Epithelial cell of prostate (primary cell): ENCODE measurements around the gene ZDHHC5.
"Not testable (repeated sequence)": the region's sequence is repeated elsewhere in the genome, so short reads cannot be mapped to it uniquely, and the experiment has no call there.

ENCODE experiments used
- DNase-seq: peaks from one replicate; pipeline ENCODE4 v3.0.0-alpha.2; 2011; ENCODE audit warnings: low read depth, low spot score
- H3K27ac ChIP-seq: fragments of 450-650 bp; 2 replicates; pipeline ENCODE4 v1.5.1; 2017; ENCODE audit warnings: mild to moderate bottlenecking

The ZDHHC5 gene

DNA sequence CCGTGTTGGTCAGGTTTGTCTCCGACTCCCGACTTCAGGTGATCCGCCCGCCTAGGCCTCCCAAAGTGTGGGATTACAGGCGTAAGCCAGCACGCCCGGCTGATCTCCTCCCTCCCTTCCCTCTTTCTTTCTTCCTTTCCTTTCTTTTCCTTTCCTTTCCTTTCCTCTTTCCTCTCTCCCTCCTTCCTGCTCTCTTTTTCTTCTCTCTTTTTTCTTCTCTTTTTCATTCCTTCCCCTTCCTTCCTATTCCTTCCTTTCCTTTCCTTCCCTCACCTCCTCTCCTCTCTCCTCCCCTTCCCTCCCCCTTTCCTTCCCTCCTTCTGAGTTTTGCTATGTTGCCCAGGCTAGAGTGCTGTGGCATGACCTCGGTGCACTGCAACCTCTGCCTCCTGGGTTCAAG lies 3.9 kb upstream of the ZDHHC5 start:
- DNase-seq, result no peak
- no peak overlapping the region for H3K27ac ChIP-seq

DNA sequence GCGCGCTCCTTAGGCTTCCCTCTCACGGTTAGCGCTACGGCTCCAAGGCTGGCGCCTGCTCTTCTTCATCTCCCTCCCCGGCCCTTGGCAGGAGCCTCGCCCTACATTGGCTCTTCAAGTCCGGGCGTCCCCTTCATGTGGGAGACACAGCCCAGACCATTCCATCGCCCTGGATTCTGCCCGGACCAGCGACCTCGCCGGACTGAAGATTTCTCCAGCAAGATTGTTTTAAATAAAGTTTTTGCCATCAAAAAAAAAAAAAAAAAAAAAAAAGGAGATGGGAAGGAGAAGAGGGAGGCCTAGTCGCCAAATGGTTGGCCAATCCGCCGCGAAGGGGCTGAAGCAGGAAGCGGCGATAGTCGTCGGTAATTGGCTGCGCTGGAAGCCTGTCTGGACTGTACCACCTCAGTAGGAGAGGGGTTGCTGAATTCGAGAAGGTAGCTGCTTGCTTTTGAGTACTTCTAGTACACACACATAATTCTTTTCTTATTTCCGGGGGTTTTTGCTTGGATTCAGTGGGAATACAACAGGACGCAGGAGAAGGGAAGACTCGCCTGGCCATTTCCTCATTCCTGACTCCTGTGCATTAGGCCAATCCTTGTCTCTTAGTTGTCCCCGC lies 688 bp upstream of the ZDHHC5 start:
- peak; percentile 96 for DNase-seq
- peak overlapping the region; percentile 98 for H3K27ac ChIP-seq

GRCh38 chr11:57668434-57668782 lies 494 bp downstream of the ZDHHC5 start:
- H3K27ac ChIP-seq, result peak overlapping the region; percentile 98
- no peak for DNase-seq

- H3K27ac ChIP-seq, result peak overlapping the region; percentile 39
- no peak for DNase-seq
These were observed 6.3 kb downstream of the ZDHHC5 start for GRCh38 chr11:57674251-57674650.

DNA sequence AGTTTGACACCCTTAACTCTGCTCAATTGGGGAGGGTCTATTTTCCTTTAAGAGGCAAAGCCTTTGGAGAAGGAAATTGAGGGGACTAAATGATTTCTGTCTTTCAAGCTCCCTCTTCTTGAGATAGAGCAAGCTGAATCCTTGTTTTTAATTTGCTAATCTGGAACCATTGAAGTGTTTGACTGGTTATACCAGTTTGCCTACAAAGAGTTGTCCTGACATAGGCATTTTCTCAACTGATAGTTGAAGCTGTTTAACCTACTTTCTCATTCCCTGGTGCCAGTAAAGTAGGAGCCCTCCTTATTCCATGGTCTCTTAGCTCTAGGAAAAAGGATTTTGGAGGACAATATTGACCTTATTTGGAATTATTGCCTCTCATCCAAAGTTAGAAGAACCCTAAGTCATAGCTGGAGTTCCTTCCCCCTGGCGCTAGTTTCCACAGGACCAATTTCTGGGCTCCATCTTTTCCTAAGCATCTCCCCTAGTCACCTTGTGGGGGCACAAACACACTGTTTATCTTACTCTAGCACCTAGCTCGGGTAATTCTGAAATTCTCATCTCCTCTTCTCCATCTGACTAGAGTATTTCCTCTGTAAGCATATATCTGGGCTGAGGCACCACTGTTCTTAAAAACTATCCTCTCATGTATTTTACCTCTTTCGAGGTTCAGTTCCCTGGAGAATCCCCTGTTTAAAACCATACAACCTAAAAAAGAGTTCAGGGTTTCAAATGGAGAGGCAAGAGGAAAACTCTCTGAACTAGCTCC lies 7.4 kb downstream of the ZDHHC5 start:
- H3K27ac ChIP-seq, result peak overlapping the region; percentile 39

DNA sequence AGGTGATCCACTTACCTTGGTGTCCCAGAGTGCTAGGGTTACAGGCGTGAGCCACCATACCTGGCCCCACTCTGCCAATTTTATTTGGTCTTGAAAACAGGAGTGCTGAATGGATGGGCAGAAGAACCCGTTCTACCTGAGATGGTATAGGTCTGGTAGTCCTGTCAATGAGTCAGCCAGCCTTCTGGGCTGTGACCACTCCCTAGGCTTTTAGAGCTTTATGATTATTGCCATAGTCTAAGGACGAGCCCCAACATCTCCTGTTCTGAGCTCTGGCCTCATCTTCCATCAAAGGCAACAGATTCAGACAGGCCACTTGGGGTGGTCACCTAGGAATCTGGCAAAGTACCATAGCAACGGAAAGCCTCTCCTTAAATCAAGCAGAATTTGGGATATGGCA lies 11.5 kb downstream of the ZDHHC5 start:
- H3K27ac ChIP-seq, result peak overlapping the region; percentile 81
- peak; percentile 79 for DNase-seq

More for the DNA sequence above, 7.4 kb downstream of the ZDHHC5 start:
- DNase-seq, result no peak

GRCh38 chr11:57680552-57680874 lies 12.6 kb downstream of the ZDHHC5 start:
- peak overlapping the region; percentile 81 for H3K27ac ChIP-seq
- DNase-seq, result peak; percentile 60

GRCh38 chr11:57681168-57681567 lies 13.3 kb downstream of the ZDHHC5 start:
- H3K27ac ChIP-seq, result peak overlapping the region; percentile 81
- DNase-seq, result no peak

DNA sequence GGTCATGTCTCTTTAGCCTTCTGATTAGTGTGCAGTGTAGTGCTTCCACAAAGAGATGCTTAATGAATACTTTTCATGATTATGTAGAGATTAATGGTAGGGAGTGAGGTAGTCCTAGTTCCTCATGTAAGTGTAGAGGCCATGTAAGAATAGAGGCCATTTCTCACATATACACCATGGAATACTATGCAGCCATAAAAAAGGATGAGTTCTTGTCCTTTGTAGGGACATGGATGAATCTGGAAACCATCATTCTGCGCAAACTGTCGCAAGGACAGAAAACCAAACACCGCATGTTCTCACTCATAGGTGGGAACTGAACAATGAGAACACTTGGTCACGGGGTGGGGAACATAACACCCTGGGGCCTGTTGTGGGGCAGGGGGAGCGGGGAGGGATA lies 22.6 kb downstream of the ZDHHC5 start:
- not testable (repeated sequence) for H3K27ac ChIP-seq, DNase-seq

DNA sequence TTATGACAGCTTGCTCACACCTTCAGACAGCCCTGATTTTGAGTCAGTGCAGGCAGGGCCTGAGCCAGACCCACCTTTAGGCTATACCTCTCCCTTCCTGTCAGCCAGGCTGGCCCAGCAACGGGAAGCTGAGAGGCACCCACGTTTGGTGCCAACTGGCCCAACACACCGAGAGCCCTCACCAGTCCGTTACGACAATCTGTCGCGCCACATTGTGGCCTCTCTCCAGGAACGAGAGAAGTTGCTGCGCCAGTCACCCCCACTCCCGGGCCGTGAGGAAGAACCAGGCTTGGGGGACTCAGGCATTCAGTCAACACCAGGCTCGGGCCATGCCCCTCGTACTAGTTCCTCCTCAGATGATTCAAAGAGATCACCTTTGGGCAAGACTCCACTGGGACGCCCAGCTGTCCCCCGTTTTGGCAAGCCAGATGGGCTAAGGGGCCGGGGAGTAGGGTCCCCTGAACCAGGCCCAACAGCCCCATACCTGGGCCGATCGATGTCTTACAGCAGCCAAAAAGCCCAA lies 31.0 kb downstream of the ZDHHC5 start:
- no peak overlapping the region for H3K27ac ChIP-seq
- DNase-seq, result no peak

DNA sequence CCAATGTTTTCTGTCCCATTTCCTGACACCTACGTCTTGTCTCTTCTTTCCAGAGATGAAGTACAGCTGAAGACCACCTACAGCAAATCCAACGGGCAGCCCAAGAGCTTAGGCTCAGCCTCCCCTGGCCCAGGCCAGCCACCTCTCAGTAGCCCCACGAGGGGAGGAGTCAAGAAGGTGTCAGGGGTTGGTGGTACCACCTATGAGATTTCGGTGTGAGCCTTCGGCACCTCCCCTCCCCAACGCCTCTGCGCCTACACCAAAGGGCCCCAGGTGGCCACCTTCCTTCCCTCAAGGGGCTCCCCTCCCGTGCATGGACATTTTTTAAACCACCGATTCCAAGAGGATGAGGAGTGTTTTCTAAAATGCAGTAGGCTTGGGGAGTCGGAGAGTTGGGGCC lies 31.9 kb downstream of the ZDHHC5 start:
- no peak overlapping the region for H3K27ac ChIP-seq
- DNase-seq, result no peak

DNA sequence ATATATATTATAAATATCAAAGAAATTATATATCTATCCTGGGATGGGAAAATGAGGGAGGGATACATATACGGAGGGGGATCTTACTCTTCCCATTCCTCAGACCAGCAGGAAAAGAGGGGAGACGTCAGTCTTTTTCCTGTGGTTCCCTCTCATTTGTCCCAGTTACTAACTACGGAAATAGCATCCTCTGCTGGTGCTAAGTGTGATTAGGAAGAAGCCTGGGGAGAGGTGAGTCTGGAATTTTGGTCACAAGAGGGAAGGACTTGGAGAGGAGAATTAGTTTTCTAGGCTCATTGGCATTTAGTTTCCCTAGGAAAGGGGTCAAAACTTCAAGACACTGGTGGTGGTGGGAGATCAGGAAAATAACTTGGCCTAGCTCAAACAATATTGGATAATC lies 32.5 kb downstream of the ZDHHC5 start:
- DNase-seq, result no peak
- no peak overlapping the region for H3K27ac ChIP-seq

DNA sequence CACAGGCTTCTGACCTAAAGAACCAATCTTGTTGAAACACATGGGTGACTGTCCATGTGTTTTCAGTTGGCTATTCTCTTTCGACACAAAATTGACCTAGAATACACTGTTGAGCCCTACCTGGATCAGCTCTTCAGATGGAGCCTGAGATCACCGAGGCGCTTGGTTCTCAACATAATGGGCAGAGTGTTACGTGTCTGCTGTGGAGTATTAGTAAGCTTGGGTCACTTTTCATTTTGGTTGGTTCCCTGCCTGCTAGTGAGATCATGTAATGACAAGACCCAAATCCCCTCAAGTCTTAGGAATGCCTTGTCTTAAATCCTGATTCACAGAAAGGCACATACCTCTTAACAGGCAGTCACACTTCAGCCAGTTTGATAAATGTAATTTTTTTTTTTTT lies 35.4 kb downstream of the ZDHHC5 start:
- DNase-seq, result no peak
- H3K27ac ChIP-seq, result peak overlapping the region; percentile 10

GRCh38 chr11:57704932-57705331 lies 37.0 kb downstream of the ZDHHC5 start:
- H3K27ac ChIP-seq, result no peak overlapping the region
- DNase-seq, result no peak

GRCh38 chr11:57705432-57705831 lies 37.5 kb downstream of the ZDHHC5 start:
- not testable (repeated sequence) for H3K27ac ChIP-seq, DNase-seq

DNA sequence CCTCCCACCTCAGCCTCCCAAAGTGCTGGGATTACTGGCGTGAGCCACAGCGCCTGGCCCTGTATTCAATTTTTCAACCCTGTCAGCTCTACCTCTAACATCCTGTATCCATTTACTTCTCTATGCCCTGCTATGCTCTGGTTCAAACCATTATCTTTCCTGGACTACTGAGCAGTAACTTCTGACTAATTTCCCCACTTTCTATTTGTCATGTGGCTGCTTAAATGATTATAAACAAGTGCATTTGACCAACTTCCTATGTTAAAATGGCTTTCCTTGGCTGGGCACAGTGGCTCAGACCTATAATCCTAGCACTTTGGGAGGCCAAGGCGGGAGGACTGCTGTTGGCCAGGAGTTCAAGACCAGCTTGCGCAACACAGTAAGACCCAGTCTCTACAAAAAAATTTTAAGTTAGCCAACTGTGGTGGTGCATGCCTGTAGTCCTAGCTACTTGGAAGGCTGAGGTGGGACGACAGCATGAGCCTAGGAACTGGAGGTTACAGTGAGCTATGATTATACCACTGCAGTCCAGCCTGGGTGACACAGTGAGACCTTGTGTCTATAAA lies 42.0 kb downstream of the ZDHHC5 start:
- no peak for DNase-seq

DNA sequence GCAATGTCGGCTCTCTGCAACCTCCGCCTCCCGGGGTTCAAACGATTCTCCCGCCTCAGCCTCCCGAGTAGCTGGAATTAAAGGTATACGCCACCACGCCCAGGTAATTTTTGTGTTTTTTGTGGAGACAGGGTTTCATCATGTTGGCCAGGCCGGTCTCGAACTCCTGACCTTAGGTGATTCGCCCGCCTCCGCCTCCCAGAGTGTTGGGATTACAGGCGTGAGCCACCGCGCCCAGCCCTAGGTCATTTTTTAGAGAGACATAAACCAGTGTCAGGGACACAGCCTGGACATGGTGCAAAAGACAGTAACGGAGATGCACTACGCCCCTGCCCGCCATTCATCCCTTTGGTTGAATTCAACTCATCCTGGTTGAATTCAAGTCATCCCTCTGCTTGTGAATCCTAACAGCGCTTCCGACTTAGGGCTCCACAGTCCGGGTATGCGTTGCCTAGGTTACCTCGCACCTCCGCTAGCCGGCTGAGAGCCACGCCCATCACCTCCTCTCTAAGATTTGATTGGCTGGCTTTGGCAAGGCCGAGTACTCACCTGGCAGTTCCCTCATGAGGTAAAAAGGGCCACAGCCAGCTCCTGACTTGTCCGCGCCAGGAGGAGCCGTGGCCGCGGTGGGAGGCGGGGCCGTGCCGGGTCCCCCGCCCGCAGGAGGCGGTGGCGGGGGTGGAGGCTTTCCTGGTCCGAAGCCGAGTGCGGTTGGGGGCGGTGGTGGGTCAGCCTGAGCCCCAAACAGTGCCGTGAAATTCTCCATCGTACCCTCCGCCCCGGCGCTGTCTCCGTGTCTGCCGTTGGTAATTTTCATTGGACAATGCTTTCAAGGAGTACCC lies 43.7 kb downstream of the ZDHHC5 start, which contains the start of gene MED19:
Gene MED19, minus strand, starts transcription at position 802 of the 842 bp plus-strand sequence. Its CDS starts 36 bp downstream, at position 766.
- H3K27ac ChIP-seq, result peak within 1 kb of the TSS; percentile 89
- DNase-seq, result peak; percentile 94

More for the DNA sequence above, 42.0 kb downstream of the ZDHHC5 start:
- H3K27ac ChIP-seq, result no peak overlapping the region

DNA sequence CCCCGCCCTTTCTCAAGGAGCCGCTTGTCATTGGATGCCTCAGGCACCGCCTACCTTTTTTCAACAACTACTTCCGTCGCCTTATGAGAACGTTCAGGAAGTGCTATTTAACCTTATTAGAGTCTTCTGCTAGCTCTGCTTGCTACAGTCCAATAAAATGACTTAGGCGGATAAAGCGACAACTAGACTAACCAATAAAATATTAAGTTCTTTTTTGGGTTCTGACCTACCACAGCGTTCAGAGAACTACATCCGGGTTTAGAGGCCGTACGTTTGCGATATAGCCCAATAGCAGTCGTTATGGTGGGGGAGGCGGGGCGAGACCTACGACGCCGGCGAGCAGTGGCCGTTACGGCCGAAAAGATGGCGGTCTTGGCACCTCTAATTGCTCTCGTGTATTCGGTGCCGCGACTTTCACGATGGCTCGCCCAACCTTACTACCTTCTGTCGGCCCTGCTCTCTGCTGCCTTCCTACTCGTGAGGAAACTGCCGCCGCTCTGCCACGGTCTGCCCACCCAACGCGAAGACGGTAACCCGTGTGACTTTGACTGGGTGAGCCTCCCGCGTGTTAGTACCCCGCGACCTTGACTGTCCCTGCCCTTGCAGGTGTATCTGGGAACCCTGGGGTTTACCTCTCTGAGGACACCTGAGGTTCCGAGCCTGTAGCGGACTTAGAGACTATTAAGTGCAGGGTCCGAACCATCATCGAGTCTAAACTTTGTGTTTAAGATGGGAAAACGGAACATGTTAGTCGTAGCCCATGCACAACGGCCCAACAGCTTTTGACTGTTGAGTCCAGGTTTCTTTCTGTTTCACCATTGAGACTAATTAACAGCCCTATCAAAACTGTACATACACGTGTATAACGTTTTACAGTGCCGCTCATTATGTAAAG lies 44.6 kb downstream of the ZDHHC5 start, which contains the start of gene TMX2:
Gene TMX2, plus strand, starts transcription at position 338 of the 895 bp plus-strand sequence. Its CDS starts 26 bp downstream, at position 364.
- DNase-seq, result peak; percentile 100

DNA sequence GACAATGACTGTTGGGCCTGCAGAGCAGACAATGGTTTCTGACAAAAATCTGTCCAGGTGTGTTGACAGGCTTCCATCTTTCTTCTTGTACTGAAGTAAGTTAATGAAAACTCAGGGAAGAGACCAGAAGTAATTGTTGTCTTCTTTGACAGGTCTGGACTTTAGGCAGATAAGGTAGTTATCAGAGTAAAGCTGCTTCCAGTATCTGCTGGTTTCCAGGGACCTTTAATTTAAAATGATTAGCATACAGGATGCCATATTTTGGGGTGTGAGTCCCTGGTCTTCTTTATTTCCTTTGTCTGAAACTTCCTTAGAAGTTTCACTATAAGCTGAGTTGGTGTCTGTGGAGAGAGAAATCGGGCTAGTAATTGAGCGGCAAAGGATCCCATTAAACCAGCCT lies 45.9 kb downstream of the ZDHHC5 start:
- no peak for DNase-seq
- H3K27ac ChIP-seq, result no peak overlapping the region

More for the DNA sequence above, 44.6 kb downstream of the ZDHHC5 start, which contains the start of gene TMX2:
- peak within 1 kb of the TSS; percentile 89 for H3K27ac ChIP-seq
